Kidney (tissue), 14 donors: ENCODE results near the gene HNRNPH2. TPM values are rescaled to one million over a fixed set of nuclear protein-coding genes. Genes with fewer than 3 reads are reported as not detected.

Experiments used
- DNase-seq, 5 donors: peaks; one replicate each; pipeline ENCODE4 v3.0.0-alpha.2; 2013 to 2020
- FAIRE-seq: peaks from 2 replicates; lab custom pipeline; 2012; peaks lifted over from hg19 to GRCh38; lab: Jason Lieb, UNC
- H3K27ac ChIP-seq, 2 donors: one replicate each; pipeline ENCODE4 v1.7.0; 2013; ENCODE audit warnings: low read depth in 2 of 2, low read length in 2 of 2, inconsistent platforms in 1 of 2
- H3K27me3 ChIP-seq: one replicate; pipeline ENCODE4 v1.7.1; 2013; ENCODE audit warnings: low read length, inconsistent platforms; ENCODE audit not compliant: control insufficient read depth, insufficient read depth
- H3K36me3 ChIP-seq, 3 donors: one replicate each; pipeline versions ENCODE4 v1.7.0 to v1.7.1; 2013; ENCODE audit warnings: low read length in 3 of 3, control low read depth in 1 of 3, inconsistent platforms in 1 of 3; ENCODE audit not compliant: insufficient read depth in 3 of 3, control insufficient read depth in 2 of 3
- H3K4me1 ChIP-seq, 3 donors: one replicate each; pipeline versions ENCODE4 v1.7.0 to v1.7.1; 2013; ENCODE audit warnings: low read length in 3 of 3, inconsistent platforms in 1 of 3, low read depth in 1 of 3; ENCODE audit not compliant: control insufficient read depth in 2 of 3, insufficient read depth in 2 of 3
- H3K4me3 ChIP-seq, 3 donors: one replicate each; pipeline versions ENCODE4 v1.7.0 to v1.8.1; 2013; ENCODE audit warnings: low read length in 3 of 3, control low read depth in 1 of 3, inconsistent platforms in 1 of 3
- H3K9ac ChIP-seq, 3 donors: one replicate each; pipeline versions ENCODE4 v1.7.0 to v1.7.1; 2013; ENCODE audit warnings: low read length in 3 of 3, control low read depth in 1 of 3, inconsistent platforms in 1 of 3
- H3K9me3 ChIP-seq, 3 donors: one replicate each; pipeline versions ENCODE4 v1.7.0 to v1.7.1; 2013; ENCODE audit warnings: low read length in 3 of 3, control low read depth in 1 of 3, inconsistent platforms in 1 of 3; ENCODE audit not compliant: control insufficient read depth in 2 of 3, insufficient read depth in 1 of 3
- intact Hi-C: fragments of 100-400 bp; cut with DNase I; formaldehyde crosslinking; loops from one replicate; pipeline ENCODE4 v1.11.1; 2022
- polyA plus RNA-seq: library from polyadenylated mRNA; stranded (reverse); fragments of 350-450 nt; fragmentation: Illumina TruSeq; extraction: RNeasy Lipid Tissue Mini Kit (QIAGEN cat#74804); gene quantifications from one replicate; pipeline ENCODE4 v1.2.3, GENCODE V29; 2014; ENCODE audit warnings: low read depth, low replicate concordance; ENCODE audit not compliant: insufficient read depth
- total RNA-seq: library from RNA; stranded (reverse); fragmentation: NEBNext Ultra II Directional; extraction: Animal tissue kit (Norgen Biotek cat#: 25700); gene quantifications from one replicate; pipeline ENCODE4 v1.2.1, GENCODE V29; 2021
- TF ChIP-seq, protein P1 (sequence below): IDR thresholded peaks from 3 replicates; pipeline ENCODE4 v1.5.1; 2012; ENCODE audit warnings: mild to moderate bottlenecking, moderate library complexity, borderline replicate concordance; ENCODE audit not compliant: insufficient read depth; ENCODE audit errors: extremely low read depth
- donor health status: control.
- donor health status: control.
- donor health status: control.
- donor health status: control.
- donor health status: control.
- donor health status: DM: yes; HTN: yes; CAD: no.
- donor health status: Normal renal cell carcinoma (clear cell type).

The HNRNPH2 gene
- total and polyA plus RNA-seq, 2 donors from 2014 or later: 68.1 to 79.5 TPM

DNA sequence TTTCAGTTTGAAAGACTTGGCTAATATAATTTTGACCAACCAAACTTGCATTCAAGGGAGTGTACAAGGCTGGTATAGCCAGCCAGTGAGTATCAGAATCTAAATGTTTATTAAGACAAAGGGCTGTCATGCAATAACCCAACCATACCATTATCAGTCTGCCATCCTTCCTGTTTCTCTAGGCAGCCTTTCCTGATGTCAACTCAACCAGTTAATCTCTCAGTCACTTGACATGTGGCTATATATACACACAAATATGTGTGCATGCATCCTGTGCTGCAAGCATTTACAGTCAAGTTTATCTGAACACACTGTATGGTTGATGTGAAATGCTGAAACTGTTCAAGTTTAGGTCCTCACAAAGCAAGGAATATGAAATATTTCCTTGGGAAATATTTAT is 39.2 kb upstream of the HNRNPH2 start:
- TF ChIP-seq, protein P1, sequence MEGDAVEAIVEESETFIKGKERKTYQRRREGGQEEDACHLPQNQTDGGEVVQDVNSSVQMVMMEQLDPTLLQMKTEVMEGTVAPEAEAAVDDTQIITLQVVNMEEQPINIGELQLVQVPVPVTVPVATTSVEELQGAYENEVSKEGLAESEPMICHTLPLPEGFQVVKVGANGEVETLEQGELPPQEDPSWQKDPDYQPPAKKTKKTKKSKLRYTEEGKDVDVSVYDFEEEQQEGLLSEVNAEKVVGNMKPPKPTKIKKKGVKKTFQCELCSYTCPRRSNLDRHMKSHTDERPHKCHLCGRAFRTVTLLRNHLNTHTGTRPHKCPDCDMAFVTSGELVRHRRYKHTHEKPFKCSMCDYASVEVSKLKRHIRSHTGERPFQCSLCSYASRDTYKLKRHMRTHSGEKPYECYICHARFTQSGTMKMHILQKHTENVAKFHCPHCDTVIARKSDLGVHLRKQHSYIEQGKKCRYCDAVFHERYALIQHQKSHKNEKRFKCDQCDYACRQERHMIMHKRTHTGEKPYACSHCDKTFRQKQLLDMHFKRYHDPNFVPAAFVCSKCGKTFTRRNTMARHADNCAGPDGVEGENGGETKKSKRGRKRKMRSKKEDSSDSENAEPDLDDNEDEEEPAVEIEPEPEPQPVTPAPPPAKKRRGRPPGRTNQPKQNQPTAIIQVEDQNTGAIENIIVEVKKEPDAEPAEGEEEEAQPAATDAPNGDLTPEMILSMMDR: no peak
- Histone ChIP-seq H3K9me3 (no peaks in the 10 kb centered on the region), H3K4me1 (no peaks in the 10 kb centered on the region), H3K27me3 (no peaks in the 10 kb centered on the region), H3K27ac (no peak overlapping the region), H3K36me3 (no peaks in the 10 kb centered on the region), H3K9ac (no peak overlapping the region), H3K4me3 (no peak overlapping the region)
- FAIRE-seq: no peak
- intact Hi-C loops: no loop called here
- no peak for DNase-seq

DNA sequence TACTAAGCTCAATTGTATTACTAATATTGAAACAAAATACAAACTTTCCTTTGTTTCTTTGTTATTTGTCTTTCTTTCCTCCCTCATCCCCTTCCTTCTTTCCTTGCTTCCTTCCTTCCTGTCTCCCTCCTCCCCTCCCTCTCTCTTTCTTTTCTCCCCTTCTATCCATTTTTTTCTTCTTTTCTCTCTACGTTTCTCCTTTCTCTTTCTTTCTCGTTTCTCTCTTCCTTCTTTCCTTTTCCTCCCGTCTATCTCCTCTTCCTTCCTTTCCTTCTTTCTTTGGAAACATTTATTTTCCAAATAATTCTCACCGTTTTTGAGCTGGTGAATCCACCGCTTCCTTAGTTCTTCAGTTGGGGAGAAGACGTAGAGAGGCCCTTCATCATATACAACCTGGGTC is 38.3 kb upstream of the HNRNPH2 start:
- DNase-seq (no peak), FAIRE-seq (no peak)
- Histone ChIP-seq H3K27me3 (no peaks in the 10 kb centered on the region), H3K36me3 (no peaks in the 10 kb centered on the region), H3K27ac (no peak overlapping the region), H3K4me1 (no peaks in the 10 kb centered on the region), H3K9ac (no peak overlapping the region), H3K4me3 (no peak overlapping the region), H3K9me3 (no peaks in the 10 kb centered on the region)
- TF ChIP-seq, protein P1: no peak
- intact Hi-C loops: no loop called here

DNA sequence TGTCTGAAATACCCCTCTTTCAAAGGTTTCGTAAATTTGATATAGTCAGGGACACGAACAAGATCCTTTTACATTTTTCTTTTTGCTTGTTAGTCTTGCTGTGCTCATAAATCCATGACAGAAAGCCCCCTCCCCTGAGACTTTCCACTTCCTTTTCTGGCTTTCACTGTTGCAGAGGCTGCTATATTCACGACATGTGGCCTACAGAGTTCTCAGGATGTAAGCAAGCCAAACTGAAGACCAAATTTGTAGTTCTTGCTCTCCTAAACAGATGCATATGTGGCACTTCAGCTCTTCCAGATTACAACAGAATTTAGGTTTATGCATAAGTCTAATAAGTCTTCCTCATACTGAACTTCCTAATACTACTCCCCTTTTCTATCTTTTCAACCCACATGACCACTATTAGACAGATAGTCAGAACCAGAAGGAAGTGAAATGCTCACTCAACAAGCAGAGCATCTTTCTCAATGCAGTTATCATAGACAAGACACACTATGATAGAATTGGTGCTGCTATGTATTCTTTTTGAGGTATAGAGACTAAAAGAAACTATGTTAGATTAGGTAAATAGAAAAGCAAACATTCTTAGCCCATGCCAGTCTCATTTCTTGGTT is 37.0 kb upstream of the HNRNPH2 start:
- DNase-seq (no peak), FAIRE-seq (no peak)
- intact Hi-C loops: no loop called here

More for the DNA sequence above, 37.0 kb upstream of the HNRNPH2 start:
- Histone ChIP-seq H3K27me3 (no peaks in the 10 kb centered on the region), H3K9ac (no peak overlapping the region), H3K4me1 (no peaks in the 10 kb centered on the region), H3K36me3 (no peaks in the 10 kb centered on the region), H3K9me3 (no peaks in the 10 kb centered on the region), H3K27ac (no peak overlapping the region), H3K4me3 (no peak overlapping the region)
- TF ChIP-seq, protein P1: no peak
